PC-3 (cell line): ENCODE results near the gene MGAT3. TPM values are rescaled to one million over a fixed set of nuclear protein-coding genes. Genes with fewer than 3 reads are reported as not detected.

Source experiments
- ATAC-seq: fragments of 200-7000 bp; cut with Tn5 transposase; 2 replicates; pipeline ENCODE4 v1.9.1; 2020; ENCODE audit warnings: mild to moderate bottlenecking, moderate library complexity
- BruUV-seq: library from RNA; stranded (reverse); fragments of 400-500 nt; replicated peaks from 2 replicates; lab custom pipeline; 2021; lab: Mats Ljungman, UMichigan
- CTCF ChIA-PET: fragments of 300-600 bp; sonication (Branson Sonifier 250); formaldehyde crosslinking; loops from one replicate; lab custom pipeline; 2022; ENCODE audit warnings: antibody characterized with exemption; lab: Charles Lee
- POLR2A ChIA-PET: fragments of 300-600 bp; sonication (Branson Sonifier 250); formaldehyde crosslinking; loops from one replicate; lab custom pipeline; 2022; ENCODE audit warnings: antibody characterized with exemption; ENCODE audit not compliant: unreplicated experiment; lab: Charles Lee
- DNase-seq: peaks from one replicate; pipeline ENCODE4 v3.0.0-alpha.2; 2015
- H2AFZ ChIP-seq: fragments of 300-600 bp; sonication (generic); 2 replicates; pipeline ENCODE4 v1.6.0; 2016; ENCODE audit warnings: antibody characterized with exemption, low read length
- H3F3A ChIP-seq: fragments of 300-600 bp; sonication (generic); one replicate; pipeline ENCODE4 v1.6.0; 2017; ENCODE audit warnings: antibody characterized with exemption, low read length, control low read depth, mild to moderate bottlenecking; ENCODE audit not compliant: unreplicated experiment
- H3K27ac ChIP-seq: fragments of 300-600 bp; sonication (generic); 2 replicates; pipeline ENCODE4 v1.5.1; 2016; ENCODE audit warnings: mild to moderate bottlenecking, low read length
- H3K27me3 ChIP-seq: fragments of 300-600 bp; sonication (generic); 2 replicates; pipeline ENCODE4 v1.6.1; 2016; ENCODE audit warnings: low read length, mixed read lengths
- H3K36me3 ChIP-seq: fragments of 300-600 bp; sonication (generic); 2 replicates; pipeline ENCODE4 v1.6.1; 2016; ENCODE audit warnings: low read depth, mixed run types, low read length, mixed read lengths
- H3K4me1 ChIP-seq: fragments of 300-600 bp; sonication (generic); 2 replicates; pipeline ENCODE4 v1.5.1; 2016; ENCODE audit warnings: low read length; ENCODE audit not compliant: insufficient read depth
- H3K4me2 ChIP-seq: fragments of 300-600 bp; sonication (generic); 2 replicates; pipeline ENCODE4 v1.6.0; 2016; ENCODE audit warnings: low read length
- H3K4me3 ChIP-seq: fragments of 300-600 bp; sonication (generic); 2 replicates; pipeline ENCODE4 v1.5.1; 2016; ENCODE audit warnings: mild to moderate bottlenecking, low read length, mixed read lengths
- H3K79me2 ChIP-seq: fragments of 300-600 bp; sonication (generic); 2 replicates; pipeline ENCODE4 v1.6.1; 2017; ENCODE audit warnings: low read length, mixed read lengths
- H3K9ac ChIP-seq: fragments of 300-600 bp; sonication (generic); 2 replicates; pipeline ENCODE4 v1.6.0; 2016; ENCODE audit warnings: mild to moderate bottlenecking, low read length
- H3K9me2 ChIP-seq: fragments of 300-600 bp; sonication (generic); replicated peaks from 2 replicates; pipeline ENCODE4 v1.6.1; 2016; ENCODE audit warnings: mixed run types, low read length, mixed read lengths
- H3K9me3 ChIP-seq: fragments of 300-600 bp; sonication (generic); 2 replicates; pipeline ENCODE4 v1.6.1; 2016; ENCODE audit warnings: low read length, mixed read lengths
- H4K20me1 ChIP-seq: fragments of 300-600 bp; sonication (generic); 2 replicates; pipeline ENCODE4 v1.6.1; 2016; ENCODE audit warnings: low read length, mixed read lengths
- CTCF ChIP-seq: fragments of 300-600 bp; sonication (generic); conservative IDR thresholded peaks from 2 replicates; pipeline ENCODE4 v1.5.1; 2017; ENCODE audit warnings: antibody characterized with exemption, low read depth, mild to moderate bottlenecking, low read length
- EZH2 ChIP-seq: fragments of 300-600 bp; sonication (generic); IDR thresholded peaks from one replicate; pipeline ENCODE4 v1.6.1; 2017; ENCODE audit warnings: antibody characterized with exemption, mild to moderate bottlenecking, low read length; ENCODE audit not compliant: unreplicated experiment
- EZH2phosphoT487 ChIP-seq: fragments of 300-600 bp; sonication (generic); IDR thresholded peaks from 2 replicates; pipeline ENCODE4 v1.6.1; 2018; ENCODE audit warnings: mild to moderate bottlenecking, antibody characterized with exemption, low read length, borderline replicate concordance
- intact Hi-C: fragments of 100-400 bp; cut with micrococcal nuclease; formaldehyde crosslinking; loops from 2 replicates; pipeline ENCODE4 v1.9.0; 2023
- total RNA-seq: library from RNA; depleted of rRNA; stranded (reverse); fragments of >200 nt; gene quantifications from 2 replicates; pipeline ENCODE4 v1.2.3, GENCODE V29; 2014

The MGAT3 gene
- total RNA-seq, 1 experiment from 2014 or later = not detected

GRCh38 chr22:39414377-39414776, 42.4 kb upstream of the MGAT3 start:
- CTCF ChIA-PET = no interaction called here
- DNase-seq = no peak
- H4K20me1 ChIP-seq = no peaks in the 10 kb centered on the region

DNA sequence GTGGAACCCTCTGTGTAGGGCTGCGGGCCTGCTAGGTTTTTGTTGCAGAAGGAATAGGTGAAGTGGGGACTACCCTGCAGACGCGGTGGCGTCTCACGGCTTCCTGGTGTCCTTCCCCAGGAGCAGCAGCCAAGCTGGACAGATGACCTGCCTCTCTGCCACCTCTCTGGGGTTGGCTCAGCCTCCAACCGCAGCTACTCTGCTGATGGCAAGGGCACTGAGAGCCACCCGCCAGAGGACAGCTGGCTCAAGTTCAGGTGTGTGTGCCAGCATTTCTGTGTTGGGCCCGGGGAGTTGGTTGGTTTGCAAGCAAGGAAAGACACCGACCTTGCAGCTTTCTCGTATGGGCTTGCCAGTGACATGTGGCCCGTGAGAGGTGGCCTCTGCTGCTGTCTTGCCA, 41.9 kb upstream of the MGAT3 start:
- Histone ChIP-seq H3K27ac (no peak overlapping the region), H3K79me2 (no peaks in the 10 kb centered on the region), H3K9me2 (no peaks in the 10 kb centered on the region), H3K4me3 (no peak overlapping the region), H4K20me1 (no peaks in the 10 kb centered on the region), H3K4me2 (no peak overlapping the region), H3K9me3 (no peaks in the 10 kb centered on the region), H3K4me1 (no peaks in the 10 kb centered on the region), H2AFZ (no peak overlapping the region), H3K9ac (no peak overlapping the region), H3K36me3 (no peaks in the 10 kb centered on the region), H3F3A (no peaks in the 10 kb centered on the region), H3K27me3 (no peaks in the 10 kb centered on the region)
- POLR2A ChIA-PET = no interaction called here
- no TSS peak for BruUV-seq
- TF ChIP-seq EZH2 = no peak
- TF ChIP-seq CTCF = no peak
- TF ChIP-seq EZH2phosphoT487 = no peak
- intact Hi-C loops = no loop called here
- CTCF ChIA-PET = no interaction called here
- ATAC-seq (no peak), DNase-seq (no peak)

More at GRCh38 chr22:39414377-39414776, 42.4 kb upstream of the MGAT3 start:
- Histone ChIP-seq H2AFZ (no peak overlapping the region), H3K36me3 (no peaks in the 10 kb centered on the region), H3K4me1 (no peaks in the 10 kb centered on the region), H3K9me2 (no peaks in the 10 kb centered on the region), H3K27me3 (no peaks in the 10 kb centered on the region), H3K27ac (no peak overlapping the region), H3K9ac (no peak overlapping the region), H3K9me3 (no peaks in the 10 kb centered on the region), H3K4me3 (no peak overlapping the region), H3F3A (no peaks in the 10 kb centered on the region), H3K79me2 (no peaks in the 10 kb centered on the region), H3K4me2 (no peak overlapping the region)
- POLR2A ChIA-PET = no interaction called here
- no peak for ATAC-seq
- TF ChIP-seq EZH2 = no peak
- TF ChIP-seq EZH2phosphoT487 = no peak
- no peak for TF ChIP-seq CTCF
- intact Hi-C loops = no loop called here
- no TSS peak for BruUV-seq

DNA sequence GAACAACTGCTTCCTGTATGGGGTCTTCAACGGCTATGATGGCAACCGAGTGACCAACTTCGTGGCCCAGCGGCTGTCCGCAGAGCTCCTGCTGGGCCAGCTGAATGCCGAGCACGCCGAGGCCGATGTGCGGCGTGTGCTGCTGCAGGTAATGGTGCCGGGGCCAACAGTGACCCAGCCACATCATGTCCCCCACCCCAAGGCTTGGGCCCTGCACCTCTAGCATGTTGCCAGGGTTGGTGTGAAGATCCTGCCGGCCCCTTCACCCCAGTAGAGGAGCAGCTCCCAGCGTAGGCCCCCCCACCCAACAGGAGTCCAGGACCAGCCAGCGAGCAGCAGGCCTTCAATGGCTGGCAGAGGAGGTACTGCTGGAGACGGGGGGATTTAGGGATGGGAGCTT, 41.3 kb upstream of the MGAT3 start:
- no TSS peak for BruUV-seq
- Histone ChIP-seq H3K4me3 (no peak overlapping the region), H3K9me3 (no peaks in the 10 kb centered on the region), H4K20me1 (no peaks in the 10 kb centered on the region), H3K27ac (no peak overlapping the region), H3K9ac (no peak overlapping the region), H3K4me2 (no peak overlapping the region), H3K4me1 (no peaks in the 10 kb centered on the region), H2AFZ (no peak overlapping the region), H3K36me3 (no peaks in the 10 kb centered on the region), H3F3A (no peaks in the 10 kb centered on the region), H3K9me2 (no peaks in the 10 kb centered on the region), H3K79me2 (no peaks in the 10 kb centered on the region), H3K27me3 (no peaks in the 10 kb centered on the region)
- CTCF ChIA-PET = no interaction called here
- TF ChIP-seq EZH2phosphoT487 (no peak), CTCF (no peak), EZH2 (no peak)
- no peak for DNase-seq
- no peak for ATAC-seq
- POLR2A ChIA-PET = no interaction called here
- intact Hi-C loops = no loop called here
